Gastrocnemius medialis (tissue), 4 donors: ENCODE measurements around the gene PEAK1.

Experiments used
- POLR2A ChIP-seq, 2 donors: fragments of 450-650 bp; IDR thresholded peaks; one replicate each; pipeline ENCODE4 v1.6.1; 2017; ENCODE audit warnings: antibody characterized with exemption in 2 of 2, mild to moderate bottlenecking in 2 of 2, moderate library complexity in 2 of 2
- TF ChIP-seq, protein P1 (sequence below), 5 experiments: fragments of 450-650 bp in 3 of 5; fragments of 200-600 bp in 2 of 5; sonication (generic) in 2 of 5; IDR thresholded peaks in 4 of 5; conservative IDR thresholded peaks in 1 of 5; 1 replicate in 4 of 5; 2 replicates in 1 of 5; pipeline ENCODE4 v1.5.1; 2016 to 2019; ENCODE audit warnings: antibody characterized with exemption in 5 of 5, mild to moderate bottlenecking in 3 of 5, moderate library complexity in 3 of 5

DNA sequence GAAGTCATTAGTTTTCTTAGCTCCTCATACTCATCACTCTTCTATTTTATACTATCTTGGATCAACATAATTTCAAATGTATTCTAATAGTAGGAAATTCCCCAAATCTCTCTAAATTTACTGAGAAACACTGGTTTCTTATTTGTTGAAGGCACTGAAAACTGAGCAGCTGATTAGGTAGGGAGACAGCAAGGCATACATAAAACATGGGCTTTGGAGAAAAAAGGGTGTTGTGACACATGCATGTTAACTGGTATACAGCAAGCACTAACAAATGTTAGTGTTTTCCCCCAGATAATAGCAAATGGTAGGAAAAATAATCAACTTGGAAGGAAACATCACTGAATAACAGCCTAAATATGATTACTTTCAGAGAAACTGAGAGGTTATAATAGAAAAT is 223.5 kb downstream of the PEAK1 start:
- TF ChIP-seq, protein P1, sequence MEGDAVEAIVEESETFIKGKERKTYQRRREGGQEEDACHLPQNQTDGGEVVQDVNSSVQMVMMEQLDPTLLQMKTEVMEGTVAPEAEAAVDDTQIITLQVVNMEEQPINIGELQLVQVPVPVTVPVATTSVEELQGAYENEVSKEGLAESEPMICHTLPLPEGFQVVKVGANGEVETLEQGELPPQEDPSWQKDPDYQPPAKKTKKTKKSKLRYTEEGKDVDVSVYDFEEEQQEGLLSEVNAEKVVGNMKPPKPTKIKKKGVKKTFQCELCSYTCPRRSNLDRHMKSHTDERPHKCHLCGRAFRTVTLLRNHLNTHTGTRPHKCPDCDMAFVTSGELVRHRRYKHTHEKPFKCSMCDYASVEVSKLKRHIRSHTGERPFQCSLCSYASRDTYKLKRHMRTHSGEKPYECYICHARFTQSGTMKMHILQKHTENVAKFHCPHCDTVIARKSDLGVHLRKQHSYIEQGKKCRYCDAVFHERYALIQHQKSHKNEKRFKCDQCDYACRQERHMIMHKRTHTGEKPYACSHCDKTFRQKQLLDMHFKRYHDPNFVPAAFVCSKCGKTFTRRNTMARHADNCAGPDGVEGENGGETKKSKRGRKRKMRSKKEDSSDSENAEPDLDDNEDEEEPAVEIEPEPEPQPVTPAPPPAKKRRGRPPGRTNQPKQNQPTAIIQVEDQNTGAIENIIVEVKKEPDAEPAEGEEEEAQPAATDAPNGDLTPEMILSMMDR (IDR thresholded peaks at IDR 0.05 in 4 of 5, conservative IDR thresholded peaks at IDR 0.05 in 1 of 5) = no peak
- no peak for TF ChIP-seq POLR2A (IDR thresholded peaks at IDR 0.05)
